Measurements from ENCODE around the gene HEBP2.

HEBP2 gene

GRCh38 chr6:138455746-138456400 is 51.9 kb downstream of the HEBP2 start:
- DNase-seq = peak; percentile 74

GRCh38 chr6:138456401-138456790 is 52.4 kb downstream of the HEBP2 start:
- DNase-seq = no peak

GRCh38 chr6:138461647-138462046 is 57.6 kb downstream of the HEBP2 start:
- DNase-seq = no peak

- DNase-seq = no peak
Measured at GRCh38 chr6:138464085-138464484, 60.1 kb downstream of the HEBP2 start.

- DNase-seq = no peak
Measured at GRCh38 chr6:138465007-138465645, 61.1 kb downstream of the HEBP2 start.

- DNase-seq = no peak
Measured at GRCh38 chr6:138467901-138468300, 63.9 kb downstream of the HEBP2 start.

- DNase-seq = no peak
Measured at GRCh38 chr6:138468320-138469015, 64.4 kb downstream of the HEBP2 start.
